ENCODE results near the gene TEAD3. TPM values are rescaled to one million over a fixed set of nuclear protein-coding genes. Genes with fewer than 3 reads are reported as not detected.

Gene TEAD3
- total and polyA plus RNA-seq, 4 donors = 1.9 to 6.8 (median 4.5) TPM

- 79% methylated on average over 3 of the region's 3 CpGs for WGBS
- no peak overlapping the region for H3K9ac ChIP-seq (ENCODE audit: low read depth in 1 of 2, low read length in 2 of 2)
- no peak overlapping the region for H3K4me3 ChIP-seq (ENCODE audit: low read depth in 1 of 3, low read length in 3 of 3)
- H3K36me3 ChIP-seq (ENCODE audit: control insufficient read depth in 4 of 4, insufficient read depth in 3 of 4, low read depth in 1 of 4, low read length in 3 of 4) = peaks cover 2 to 39% (median 23%) of the 10 kb centered on the region in 4 donors
- DNase-seq (ENCODE audit: low spot score) = no peak
- TF ChIP-seq, protein P1, sequence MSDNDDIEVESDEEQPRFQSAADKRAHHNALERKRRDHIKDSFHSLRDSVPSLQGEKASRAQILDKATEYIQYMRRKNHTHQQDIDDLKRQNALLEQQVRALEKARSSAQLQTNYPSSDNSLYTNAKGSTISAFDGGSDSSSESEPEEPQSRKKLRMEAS (IDR thresholded peaks at IDR 0.05) = no peak
- TF ChIP-seq, protein P2, sequence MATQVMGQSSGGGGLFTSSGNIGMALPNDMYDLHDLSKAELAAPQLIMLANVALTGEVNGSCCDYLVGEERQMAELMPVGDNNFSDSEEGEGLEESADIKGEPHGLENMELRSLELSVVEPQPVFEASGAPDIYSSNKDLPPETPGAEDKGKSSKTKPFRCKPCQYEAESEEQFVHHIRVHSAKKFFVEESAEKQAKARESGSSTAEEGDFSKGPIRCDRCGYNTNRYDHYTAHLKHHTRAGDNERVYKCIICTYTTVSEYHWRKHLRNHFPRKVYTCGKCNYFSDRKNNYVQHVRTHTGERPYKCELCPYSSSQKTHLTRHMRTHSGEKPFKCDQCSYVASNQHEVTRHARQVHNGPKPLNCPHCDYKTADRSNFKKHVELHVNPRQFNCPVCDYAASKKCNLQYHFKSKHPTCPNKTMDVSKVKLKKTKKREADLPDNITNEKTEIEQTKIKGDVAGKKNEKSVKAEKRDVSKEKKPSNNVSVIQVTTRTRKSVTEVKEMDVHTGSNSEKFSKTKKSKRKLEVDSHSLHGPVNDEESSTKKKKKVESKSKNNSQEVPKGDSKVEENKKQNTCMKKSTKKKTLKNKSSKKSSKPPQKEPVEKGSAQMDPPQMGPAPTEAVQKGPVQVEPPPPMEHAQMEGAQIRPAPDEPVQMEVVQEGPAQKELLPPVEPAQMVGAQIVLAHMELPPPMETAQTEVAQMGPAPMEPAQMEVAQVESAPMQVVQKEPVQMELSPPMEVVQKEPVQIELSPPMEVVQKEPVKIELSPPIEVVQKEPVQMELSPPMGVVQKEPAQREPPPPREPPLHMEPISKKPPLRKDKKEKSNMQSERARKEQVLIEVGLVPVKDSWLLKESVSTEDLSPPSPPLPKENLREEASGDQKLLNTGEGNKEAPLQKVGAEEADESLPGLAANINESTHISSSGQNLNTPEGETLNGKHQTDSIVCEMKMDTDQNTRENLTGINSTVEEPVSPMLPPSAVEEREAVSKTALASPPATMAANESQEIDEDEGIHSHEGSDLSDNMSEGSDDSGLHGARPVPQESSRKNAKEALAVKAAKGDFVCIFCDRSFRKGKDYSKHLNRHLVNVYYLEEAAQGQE (IDR thresholded peaks at IDR 0.05) = no peak
- TF ChIP-seq SP1 (IDR thresholded peaks at IDR 0.05) = no peak
- no peak for TF ChIP-seq EGR1 (IDR thresholded peaks at IDR 0.05; ENCODE audit: low read depth in 2 of 2)
- TF ChIP-seq, protein P3, sequence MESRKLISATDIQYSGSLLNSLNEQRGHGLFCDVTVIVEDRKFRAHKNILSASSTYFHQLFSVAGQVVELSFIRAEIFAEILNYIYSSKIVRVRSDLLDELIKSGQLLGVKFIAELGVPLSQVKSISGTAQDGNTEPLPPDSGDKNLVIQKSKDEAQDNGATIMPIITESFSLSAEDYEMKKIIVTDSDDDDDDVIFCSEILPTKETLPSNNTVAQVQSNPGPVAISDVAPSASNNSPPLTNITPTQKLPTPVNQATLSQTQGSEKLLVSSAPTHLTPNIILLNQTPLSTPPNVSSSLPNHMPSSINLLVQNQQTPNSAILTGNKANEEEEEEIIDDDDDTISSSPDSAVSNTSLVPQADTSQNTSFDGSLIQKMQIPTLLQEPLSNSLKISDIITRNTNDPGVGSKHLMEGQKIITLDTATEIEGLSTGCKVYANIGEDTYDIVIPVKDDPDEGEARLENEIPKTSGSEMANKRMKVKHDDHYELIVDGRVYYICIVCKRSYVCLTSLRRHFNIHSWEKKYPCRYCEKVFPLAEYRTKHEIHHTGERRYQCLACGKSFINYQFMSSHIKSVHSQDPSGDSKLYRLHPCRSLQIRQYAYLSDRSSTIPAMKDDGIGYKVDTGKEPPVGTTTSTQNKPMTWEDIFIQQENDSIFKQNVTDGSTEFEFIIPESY (IDR thresholded peaks at IDR 0.05) = no peak
- no peak for TF ChIP-seq RXRA (IDR thresholded peaks at IDR 0.05)
- no peak for TF ChIP-seq HNF4A (conservative IDR thresholded peaks at IDR 0.05)
- TF ChIP-seq NR2F2 (IDR thresholded peaks at IDR 0.05) = no peak
- TF ChIP-seq TAF1 (conservative IDR thresholded peaks at IDR 0.05) = no peak
- TF ChIP-seq GABPA (IDR thresholded peaks at IDR 0.05 in 1 of 2, conservative IDR thresholded peaks at IDR 0.05 in 1 of 2) = no peak
- TF ChIP-seq RAD21 (IDR thresholded peaks at IDR 0.05) = no peak
- H3K27me3 ChIP-seq (ENCODE audit: control insufficient read depth in 4 of 4, insufficient read depth in 4 of 4, low read length in 3 of 4) = no peaks in the 10 kb centered on the region
- H3K9me3 ChIP-seq (ENCODE audit: control insufficient read depth in 4 of 4, low read length in 3 of 4) = no peaks in the 10 kb centered on the region
- H3K27ac ChIP-seq (ENCODE audit: low read depth in 1 of 2, low read length in 2 of 2) = no peak overlapping the region
- peaks cover 0 to 24% (median 16%) of the 10 kb centered on the region in 4 donors for H3K4me1 ChIP-seq (ENCODE audit: control insufficient read depth in 4 of 4, insufficient read depth in 4 of 4, low read length in 3 of 4)
These were observed 26.2 kb downstream of the TEAD3 start for GRCh38 chr6:35470663-35471120.

DNA sequence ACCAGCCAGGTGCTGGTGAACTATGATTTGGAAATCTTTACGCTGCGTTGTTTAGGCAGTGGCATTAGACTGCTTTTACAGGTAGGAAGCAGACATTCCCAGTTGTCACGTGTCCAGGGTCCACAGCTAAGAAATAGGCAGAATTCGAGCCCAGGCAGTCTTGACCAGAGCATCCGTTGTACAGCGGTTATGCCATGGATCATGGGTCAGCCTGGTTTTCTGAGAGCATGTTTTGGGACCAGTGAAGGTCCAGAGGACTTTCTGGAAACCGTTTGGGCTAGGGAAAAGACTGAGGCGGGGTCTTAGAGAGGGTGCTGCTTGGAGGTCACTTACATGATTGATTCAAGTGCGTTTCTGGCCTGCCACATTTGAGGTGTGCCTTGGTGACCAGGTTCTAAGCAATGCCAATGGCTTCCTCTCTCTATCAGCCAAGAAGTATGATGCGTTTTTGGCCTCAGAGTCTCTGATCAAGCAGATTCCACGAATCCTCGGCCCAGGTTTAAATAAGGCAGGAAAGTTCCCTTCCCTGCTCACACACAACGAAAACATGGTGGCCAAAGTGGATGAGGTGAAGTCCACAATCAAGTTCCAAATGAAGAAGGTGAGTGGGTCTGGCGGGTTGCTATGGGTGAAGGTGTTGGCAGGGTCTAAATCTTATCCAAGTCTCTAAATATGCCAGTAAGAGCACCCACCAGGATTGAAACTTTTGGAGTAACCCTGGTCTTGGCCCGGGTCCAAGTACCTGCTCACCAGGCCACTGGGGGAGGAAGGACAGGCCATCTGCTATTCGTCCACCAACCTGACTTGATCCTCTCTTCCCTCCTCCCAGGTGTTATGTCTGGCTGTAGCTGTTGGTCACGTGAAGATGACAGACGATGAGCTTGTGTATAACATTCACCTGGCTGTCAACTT, 26.9 kb downstream of the TEAD3 start:
- H3K27ac ChIP-seq (ENCODE audit: low read depth in 1 of 2, low read length in 2 of 2) = peak overlapping the region in 1 of 2 donors; percentile 14
- H3K36me3 ChIP-seq (ENCODE audit: control insufficient read depth in 4 of 4, insufficient read depth in 3 of 4, low read depth in 1 of 4, low read length in 3 of 4) = peaks cover 2 to 32% (median 23%) of the 10 kb centered on the region in 4 donors
- WGBS = 69% methylated on average over 18 of the region's 18 CpGs
- H3K27me3 ChIP-seq (ENCODE audit: control insufficient read depth in 4 of 4, insufficient read depth in 4 of 4, low read length in 3 of 4) = no peaks in the 10 kb centered on the region
- TF ChIP-seq JUND (IDR thresholded peaks at IDR 0.05) (no peak), HNF4G (IDR thresholded peaks at IDR 0.05) (no peak), ATF3 (IDR thresholded peaks at IDR 0.05) (no peak), FOXA2 (IDR thresholded peaks at IDR 0.05) (no peak), TAF1 (conservative IDR thresholded peaks at IDR 0.05) (no peak), EGR1 (IDR thresholded peaks at IDR 0.05; ENCODE audit: low read depth in 2 of 2) (no peak), RXRA (IDR thresholded peaks at IDR 0.05) (no peak), HNF4A (conservative IDR thresholded peaks at IDR 0.05) (no peak), RAD21 (IDR thresholded peaks at IDR 0.05) (no peak)
- TF ChIP-seq, protein P4, sequence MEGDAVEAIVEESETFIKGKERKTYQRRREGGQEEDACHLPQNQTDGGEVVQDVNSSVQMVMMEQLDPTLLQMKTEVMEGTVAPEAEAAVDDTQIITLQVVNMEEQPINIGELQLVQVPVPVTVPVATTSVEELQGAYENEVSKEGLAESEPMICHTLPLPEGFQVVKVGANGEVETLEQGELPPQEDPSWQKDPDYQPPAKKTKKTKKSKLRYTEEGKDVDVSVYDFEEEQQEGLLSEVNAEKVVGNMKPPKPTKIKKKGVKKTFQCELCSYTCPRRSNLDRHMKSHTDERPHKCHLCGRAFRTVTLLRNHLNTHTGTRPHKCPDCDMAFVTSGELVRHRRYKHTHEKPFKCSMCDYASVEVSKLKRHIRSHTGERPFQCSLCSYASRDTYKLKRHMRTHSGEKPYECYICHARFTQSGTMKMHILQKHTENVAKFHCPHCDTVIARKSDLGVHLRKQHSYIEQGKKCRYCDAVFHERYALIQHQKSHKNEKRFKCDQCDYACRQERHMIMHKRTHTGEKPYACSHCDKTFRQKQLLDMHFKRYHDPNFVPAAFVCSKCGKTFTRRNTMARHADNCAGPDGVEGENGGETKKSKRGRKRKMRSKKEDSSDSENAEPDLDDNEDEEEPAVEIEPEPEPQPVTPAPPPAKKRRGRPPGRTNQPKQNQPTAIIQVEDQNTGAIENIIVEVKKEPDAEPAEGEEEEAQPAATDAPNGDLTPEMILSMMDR (IDR thresholded peaks at IDR 0.05; ENCODE audit: low read depth, low read length, missing input control) = no peak
- TF ChIP-seq, protein P1 (IDR thresholded peaks at IDR 0.05) = no peak
- TF ChIP-seq, protein P3 (IDR thresholded peaks at IDR 0.05) = no peak
- H3K4me1 ChIP-seq (ENCODE audit: control insufficient read depth in 4 of 4, insufficient read depth in 4 of 4, low read length in 3 of 4) = peaks cover 0 to 24% (median 16%) of the 10 kb centered on the region in 4 donors
- peak overlapping the region in 1 of 2 donors; percentile 79 for H3K9ac ChIP-seq (ENCODE audit: low read depth in 1 of 2, low read length in 2 of 2)
- H3K9me3 ChIP-seq (ENCODE audit: control insufficient read depth in 4 of 4, low read length in 3 of 4) = no peaks in the 10 kb centered on the region
- no peak for DNase-seq (ENCODE audit: low spot score)
- peak overlapping the region; percentile 82 to 91 (median 86) for H3K4me3 ChIP-seq (ENCODE audit: low read depth in 1 of 3, low read length in 3 of 3)

Data from liver (tissue), 9 donors.